B cell (primary cell): ENCODE results near the gene GFAP. TPM values are rescaled to one million over a fixed set of nuclear protein-coding genes. Genes with fewer than 3 reads are reported as not detected.

Source experiments
- ATAC-seq: fragments of 200-7000 bp; cut with Tn5 transposase; one replicate; pipeline ENCODE4 v1.10.0; 2021; ENCODE audit warnings: low read depth, mild to moderate bottlenecking, moderate number of reproducible peaks, moderate library complexity
- CTCF ChIA-PET: fragments of 350-600 bp; sonication (Branson Sonifier 250); formaldehyde crosslinking; loops from one replicate; lab custom pipeline; 2021; ENCODE audit warnings: antibody characterized with exemption, inconsistent platforms; lab: Charles Lee
- POLR2A ChIA-PET: fragments of 350-600 bp; sonication (Branson Sonifier 250); formaldehyde crosslinking; loops from one replicate; lab custom pipeline; 2021; ENCODE audit warnings: antibody characterized with exemption; lab: Charles Lee
- DNase-seq: peaks from one replicate; pipeline ENCODE4 v3.0.0; 2013
- H2AFZ ChIP-seq: 2 replicates; pipeline ENCODE4 v1.6.1; 2012; ENCODE audit warnings: mild to moderate bottlenecking, low read depth, low read length; ENCODE audit not compliant: insufficient read depth, poor library complexity, severe bottlenecking
- H3K27ac ChIP-seq, 2 donors: 1 replicate in 1 of 2; 2 replicates in 1 of 2; pipeline ENCODE4 v1.5.1; 2012 to 2013; ENCODE audit warnings: low read length in 2 of 2, mild to moderate bottlenecking in 2 of 2, moderate library complexity in 1 of 2
- H3K27me3 ChIP-seq, 4 experiments: fragments of 200-600 bp in 1 of 4; sonication (generic) in 1 of 4; replicated peaks in 1 of 4; 1 replicate in 2 of 4; 2 replicates in 2 of 4; pipeline versions ENCODE4 v1.6.1 to v1.7.0; 2013 to 2016; ENCODE audit warnings: low read length in 3 of 4, mild to moderate bottlenecking in 2 of 4, mixed read lengths in 1 of 4, moderate library complexity in 1 of 4; ENCODE audit not compliant: insufficient read depth in 4 of 4, control insufficient read depth in 3 of 4; ENCODE audit errors: control extremely low read depth in 1 of 4
- H3K36me3 ChIP-seq, 2 experiments: replicated peaks in 1 of 2; 1 replicate in 1 of 2; 2 replicates in 1 of 2; pipeline versions ENCODE4 v1.6.1 to v1.7.1; 2013; ENCODE audit warnings: low read length in 1 of 2; ENCODE audit not compliant: insufficient read depth in 2 of 2, control insufficient read depth in 1 of 2; ENCODE audit errors: control extremely low read depth in 1 of 2, extremely low read depth in 1 of 2
- H3K4me1 ChIP-seq, 2 donors: fragments of 200-600 bp in 1 of 2; sonication (generic) in 1 of 2; 1 replicate in 1 of 2; 2 replicates in 1 of 2; pipeline versions ENCODE4 v1.5.1 to v1.6.1; 2013 to 2017; ENCODE audit warnings: low read length in 2 of 2; ENCODE audit not compliant: control insufficient read depth in 2 of 2, insufficient read depth in 2 of 2
- H3K4me2 ChIP-seq: replicated peaks from 2 replicates; pipeline ENCODE3; 2012; ENCODE audit warnings: mild to moderate bottlenecking, low read depth, low read length; ENCODE audit not compliant: poor library complexity, severe bottlenecking
- H3K4me3 ChIP-seq, 5 experiments: fragments of 200-600 bp in 1 of 5; sonication (generic) in 1 of 5; 1 replicate in 3 of 5; 2 replicates in 2 of 5; pipeline versions ENCODE4 v1.5.1 to v1.7.0; 2011 to 2016; ENCODE audit warnings: low read length in 4 of 5, mild to moderate bottlenecking in 4 of 5, low read depth in 2 of 5, control low read depth in 1 of 5, moderate library complexity in 1 of 5; ENCODE audit not compliant: insufficient read depth in 1 of 5; ENCODE audit errors: control extremely low read depth in 1 of 5, extremely low read depth in 1 of 5
- H3K79me2 ChIP-seq: fragments of 200-600 bp; sonication (generic); one replicate; pipeline ENCODE4 v1.6.0; 2016; ENCODE audit warnings: low read length; ENCODE audit not compliant: control insufficient read depth, insufficient read depth
- H3K9ac ChIP-seq: fragments of 200-600 bp; sonication (generic); 2 replicates; pipeline ENCODE4 v1.6.1; 2017; ENCODE audit warnings: mild to moderate bottlenecking, low read length, moderate library complexity
- H3K9me3 ChIP-seq, 3 donors: one replicate each; pipeline versions ENCODE4 v1.6.1 to v1.7.1; 2013; ENCODE audit warnings: low read length in 2 of 3; ENCODE audit not compliant: control insufficient read depth in 2 of 3, insufficient read depth in 1 of 3; ENCODE audit errors: control extremely low read depth in 1 of 3
- H4K20me1 ChIP-seq: 2 replicates; pipeline ENCODE4 v1.6.0; 2012; ENCODE audit warnings: mild to moderate bottlenecking, low read length; ENCODE audit not compliant: insufficient read depth, control insufficient read depth, poor library complexity, severe bottlenecking
- H3K27ac Mint-ChIP-seq: one replicate; pipeline ENCODE4 v1.8.0; 2021; ENCODE audit warnings: mixed read lengths
- H3K27me3 Mint-ChIP-seq: one replicate; pipeline ENCODE4 v1.8.0; 2021; ENCODE audit warnings: mixed read lengths
- H3K4me1 Mint-ChIP-seq: one replicate; pipeline ENCODE4 v1.8.0; 2021; ENCODE audit warnings: mixed read lengths
- H3K4me3 Mint-ChIP-seq: one replicate; pipeline ENCODE4 v1.8.0; 2021; ENCODE audit warnings: mixed read lengths
- H3K9me3 Mint-ChIP-seq: one replicate; pipeline ENCODE4 v1.8.0; 2022; ENCODE audit warnings: mixed read lengths; ENCODE audit not compliant: insufficient read depth
- CTCF ChIP-seq: fragments of 200-600 bp; IDR thresholded peaks from one replicate; pipeline ENCODE4 v1.8.0; 2022; ENCODE audit warnings: antibody characterized with exemption, mild to moderate bottlenecking
- EZH2 ChIP-seq: IDR thresholded peaks from 2 replicates; pipeline ENCODE4 v1.6.1; 2012; ENCODE audit warnings: borderline replicate concordance, low read depth, mild to moderate bottlenecking, moderate library complexity, low read length; ENCODE audit not compliant: insufficient read depth, poor library complexity, severe bottlenecking
- whole genome bisulfite sequencing: methylation state at CpG from one replicate; pipeline ENCODE4 v1.1.5; 2013; ENCODE audit warnings: missing lambda C conversion rate; ENCODE audit not compliant: insufficient coverage; 5-methylcytosine and 5-hydroxymethylcytosine counted together
- intact Hi-C: fragments of 100-400 bp; cut with micrococcal nuclease; formaldehyde crosslinking; loops from one replicate; pipeline ENCODE4 v1.10.0; 2022
- polyA plus RNA-seq: library from polyadenylated mRNA; depleted of rRNA; stranded (reverse); fragments of >200 nt; gene quantifications from 2 replicates; pipeline ENCODE4 v1.2.3, GENCODE V29; 2012
- total RNA-seq, 2 donors: library from RNA; stranded (reverse); fragments of 120-200 nt in 1 of 2; gene quantifications; 1 replicate in 1 of 2; 2 replicates in 1 of 2; pipeline versions ENCODE4 v1.2.3 to v1.2.4, GENCODE V29; 2013 to 2022

The GFAP gene
- total and polyA plus RNA-seq, 2 donors (not counting 1 experiment from before 2014, with no cell fraction given) = not detected

GRCh38 chr17:44955674-44956425, 40.5 kb upstream of the GFAP start:
- ATAC-seq = no peak
- no peaks in the 10 kb centered on the region for H3K79me2 ChIP-seq
- intact Hi-C loops = no loop called here

More at GRCh38 chr17:44955674-44956425, 40.5 kb upstream of the GFAP start:
- H3K27ac ChIP-seq = no peak overlapping the region
- Mint-ChIP-seq H3K4me3 (no peak overlapping the region), H3K9me3 (no peaks in the 10 kb centered on the region), H3K4me1 (peaks cover 5% of the 10 kb centered on the region), H3K27ac (no peak overlapping the region), H3K27me3 (peaks cover 32% of the 10 kb centered on the region)
- 74% methylated on average over 6 of the region's 8 CpGs for WGBS
- H3K4me2 ChIP-seq = no peak overlapping the region
- H3K27me3 ChIP-seq = peaks cover 0 to 37% (median 13%) of the 10 kb centered on the region in 4 experiments
- H2AFZ ChIP-seq = no peak overlapping the region
- POLR2A ChIA-PET = no interaction called here
- no peaks in the 10 kb centered on the region for H4K20me1 ChIP-seq
- peaks cover 0 to 4% (median 0%) of the 10 kb centered on the region in 3 donors for H3K9me3 ChIP-seq
- no peaks in the 10 kb centered on the region for H3K36me3 ChIP-seq
- peaks cover 9 to 15% of the 10 kb centered on the region in 2 donors for H3K4me1 ChIP-seq
- no peak overlapping the region for H3K4me3 ChIP-seq
- TF ChIP-seq CTCF (no peak), EZH2 (no peak)
- CTCF ChIA-PET = no interaction called here
- no peak for DNase-seq
- H3K9ac ChIP-seq = no peak overlapping the region
